ENCODE measurements around the gene PSMD5.
A peak's percentile ranks its signal among the peaks of the same experiment; 100 is the strongest.

The PSMD5 gene

GRCh38 chr9:120854596-120855327 lies 12.0 kb upstream of the PSMD5 start:
- no peak for DNase-seq

GRCh38 chr9:120853198-120853597 lies 10.5 kb upstream of the PSMD5 start:
- DNase-seq: no peak

GRCh38 chr9:120852240-120853010 lies 9.7 kb upstream of the PSMD5 start:
- no peak for DNase-seq

GRCh38 chr9:120851449-120851848 lies 8.7 kb upstream of the PSMD5 start:
- DNase-seq: no peak

DNA sequence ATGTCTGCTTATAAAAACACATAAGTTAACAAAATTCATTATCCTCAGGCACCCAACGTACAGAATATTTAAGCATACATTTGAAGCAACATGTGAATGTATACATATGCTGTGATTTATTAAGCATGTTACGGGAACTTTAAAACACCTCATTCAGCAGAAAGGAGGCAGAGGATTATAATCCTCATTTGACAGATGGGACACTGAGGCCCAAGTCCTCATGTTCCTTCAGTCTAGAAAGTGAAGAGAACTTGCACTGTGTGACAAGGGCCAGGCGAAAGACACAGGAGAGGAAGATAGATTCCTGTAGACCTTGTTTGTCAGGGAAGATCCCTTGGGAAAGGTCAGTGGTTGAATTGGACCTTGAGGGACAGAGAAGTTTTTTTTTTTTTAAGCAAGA lies 7.6 kb upstream of the PSMD5 start:
- no peak for DNase-seq

DNA sequence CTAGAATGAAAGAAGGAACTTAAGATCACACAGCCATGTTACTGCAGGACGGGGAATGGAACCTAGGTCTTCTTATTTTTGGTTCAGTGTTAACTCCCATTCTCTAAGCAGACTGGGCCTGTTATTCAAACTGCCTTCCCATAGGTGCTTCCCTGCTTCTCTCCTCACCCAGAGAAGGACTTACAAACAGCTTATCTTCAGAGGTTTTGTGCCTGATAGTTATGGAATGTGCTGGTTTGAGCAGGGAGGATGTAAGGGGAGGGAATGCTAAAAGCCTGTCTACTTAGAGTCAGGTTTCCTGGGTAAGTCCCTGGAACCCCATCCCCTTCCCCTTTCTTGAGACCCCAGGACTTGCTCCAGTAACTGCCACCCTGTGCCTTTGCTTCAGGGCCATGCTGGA lies 4.2 kb upstream of the PSMD5 start:
- DNase-seq: no peak

DNA sequence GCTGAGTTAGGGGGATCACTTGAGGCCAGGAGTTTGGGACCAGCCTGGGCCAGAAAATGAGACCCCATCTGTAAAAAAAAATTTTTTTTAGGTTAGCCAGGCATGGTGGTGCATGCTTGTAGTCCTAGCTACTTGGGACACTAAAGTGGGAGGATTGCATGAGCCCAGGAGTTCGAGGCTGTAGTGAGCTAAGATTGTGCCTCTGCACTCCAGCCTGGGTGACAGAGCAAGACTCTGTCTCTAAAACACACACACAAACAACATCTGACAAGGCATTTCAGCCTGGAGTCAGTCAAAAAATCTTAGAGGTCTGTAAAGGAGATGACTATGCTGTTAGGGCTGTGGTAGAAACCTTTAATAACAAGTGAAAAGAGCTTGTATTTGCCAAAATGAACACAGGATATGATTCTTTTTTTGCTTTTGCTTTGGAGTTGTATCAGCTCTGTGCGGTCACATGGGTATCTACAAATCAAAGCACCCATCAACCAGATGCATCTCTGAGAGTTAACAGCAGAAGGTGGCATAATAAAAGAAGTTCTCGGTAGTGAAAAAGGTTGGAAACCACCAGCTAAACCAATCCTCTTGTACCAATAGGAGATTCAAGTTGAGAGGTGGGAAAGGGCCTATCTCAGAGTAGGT lies 3.6 kb upstream of the PSMD5 start:
- no peak for DNase-seq

GRCh38 chr9:120845255-120845654 lies 2.5 kb upstream of the PSMD5 start:
- DNase-seq: no peak

- DNase-seq: no peak
Observed at GRCh38 chr9:120841930-120842684, 615 bp downstream of the PSMD5 start.

- DNase-seq: no peak
Observed at GRCh38 chr9:120839146-120839545, 3.6 kb downstream of the PSMD5 start.

DNA sequence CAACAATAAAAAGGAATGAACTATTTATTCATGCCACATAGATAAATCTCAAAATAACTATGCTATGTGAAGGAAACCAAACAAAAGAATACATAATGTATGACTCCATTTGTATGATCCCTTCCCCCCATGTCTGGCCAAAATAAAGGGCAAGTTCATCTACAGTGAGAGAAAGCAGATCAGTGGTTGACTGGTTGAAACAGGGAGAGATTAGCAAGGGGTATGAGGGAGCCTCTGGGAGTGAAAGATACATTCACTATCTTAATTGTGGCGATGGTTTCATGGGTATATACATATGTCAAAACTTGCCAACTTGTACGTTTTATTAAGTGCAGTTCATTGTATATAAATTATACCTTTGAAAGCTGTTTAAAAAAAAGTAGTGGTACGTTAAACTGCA lies 4.8 kb downstream of the PSMD5 start:
- DNase-seq: peak; percentile 70

- no peak for DNase-seq
Observed at GRCh38 chr9:120833325-120833724, 9.4 kb downstream of the PSMD5 start.

- no peak for DNase-seq
Observed at GRCh38 chr9:120832807-120833206, 9.9 kb downstream of the PSMD5 start.

DNA sequence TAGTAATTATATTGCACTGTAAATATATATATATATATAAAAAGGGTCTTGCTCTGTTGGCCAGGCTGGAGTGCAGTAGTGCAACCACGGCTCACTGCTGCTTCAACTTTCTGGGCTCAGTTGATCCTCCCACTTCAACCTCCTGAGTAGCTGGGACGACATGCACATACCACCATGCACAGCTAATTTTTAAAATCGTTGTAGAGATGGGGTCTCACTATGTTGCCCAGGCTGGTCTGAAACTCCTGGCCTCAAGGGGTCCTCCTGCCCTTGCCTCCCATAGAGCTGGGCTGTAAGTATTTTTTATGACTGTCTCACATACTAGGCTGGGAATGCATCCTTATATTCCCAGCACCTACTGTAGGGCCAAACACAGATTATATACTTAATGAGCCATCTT lies 11.9 kb downstream of the PSMD5 start:
- no peak for DNase-seq

DNA sequence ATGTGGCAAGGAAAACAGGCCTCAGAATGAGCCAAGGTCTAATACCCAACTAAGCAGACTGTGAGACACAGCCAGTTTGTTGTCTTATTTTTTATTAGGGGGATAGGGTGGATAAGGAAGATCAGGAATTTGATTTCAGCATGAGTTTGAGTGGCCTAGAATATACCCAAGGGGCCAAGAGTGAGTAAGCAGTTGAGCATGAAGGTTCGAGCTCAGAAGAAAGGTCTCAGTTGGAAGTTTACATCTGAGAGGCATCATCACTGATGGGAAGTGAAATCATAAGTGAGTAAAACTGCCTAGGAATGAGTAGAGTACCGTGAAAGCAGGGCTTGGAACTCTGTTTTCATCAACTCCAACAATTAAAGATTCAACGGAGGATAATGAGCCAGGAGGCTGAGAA lies 12.6 kb downstream of the PSMD5 start:
- no peak for DNase-seq

DNA sequence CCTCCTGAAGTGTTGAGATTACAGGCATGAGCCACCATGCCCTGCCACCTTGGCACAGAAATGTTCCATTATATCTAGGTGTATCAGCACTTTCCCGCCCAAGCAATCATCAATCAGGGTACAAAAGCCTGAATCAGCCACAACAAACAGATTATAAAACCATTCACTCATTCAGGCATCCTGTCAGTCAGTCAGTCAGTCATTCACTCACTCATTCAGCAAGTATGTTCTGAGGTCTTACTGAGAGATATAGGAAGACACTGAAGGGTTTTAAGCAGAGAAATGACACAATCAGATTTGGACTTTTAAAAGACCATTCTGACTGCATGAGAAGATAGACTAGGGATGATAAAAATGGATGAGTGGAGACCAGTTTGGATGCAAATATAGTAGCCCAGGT lies 13.1 kb downstream of the PSMD5 start:
- no peak for DNase-seq

GRCh38 chr9:120820095-120820494 lies 22.6 kb downstream of the PSMD5 start:
- no peak for DNase-seq

- DNase-seq: no peak
Observed at GRCh38 chr9:120818595-120818994, 24.1 kb downstream of the PSMD5 start.

DNA sequence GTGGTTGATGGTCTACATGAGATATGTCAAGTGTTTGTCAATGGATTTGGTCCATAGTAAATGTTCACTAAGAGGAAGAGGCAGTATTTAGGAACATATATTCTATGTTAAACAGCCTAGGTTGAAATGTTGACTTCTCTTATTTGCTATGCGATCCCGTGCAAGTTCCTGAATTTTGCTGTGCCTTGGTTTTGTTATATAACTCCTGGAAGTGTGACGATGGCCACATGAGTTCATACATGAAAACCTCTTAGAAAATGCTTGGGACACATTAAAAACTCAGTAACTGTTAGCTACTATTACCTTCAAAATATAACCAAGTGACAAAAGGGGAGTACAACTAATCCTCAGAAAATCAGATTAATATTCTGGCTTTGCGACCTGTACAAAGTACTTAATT lies 27.6 kb downstream of the PSMD5 start:
- DNase-seq: no peak

DNA sequence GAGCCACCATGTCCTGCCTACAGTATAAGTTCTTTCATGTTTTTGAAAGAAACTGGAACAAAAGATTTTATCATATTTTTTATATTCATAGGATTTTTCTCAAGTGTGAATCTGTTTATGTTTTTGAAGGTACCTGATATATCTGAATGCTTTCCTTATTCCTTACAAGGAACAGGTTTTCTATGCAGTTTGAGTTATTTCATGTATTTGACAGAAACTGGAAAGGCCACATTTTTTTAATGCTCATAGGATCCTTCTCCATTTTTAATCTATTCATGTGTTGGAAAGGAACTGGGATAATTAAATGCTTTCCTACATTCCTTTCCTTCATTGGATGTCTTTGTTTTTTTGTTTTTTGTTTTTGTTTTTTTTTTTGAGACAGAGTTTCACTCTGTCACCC lies 33.8 kb downstream of the PSMD5 start:
- DNase-seq: no peak

GRCh38 chr9:120807607-120808379 lies 34.9 kb downstream of the PSMD5 start:
- no peak for DNase-seq

- peak; percentile 52 for DNase-seq
Observed at GRCh38 chr9:120804784-120805363, 37.8 kb downstream of the PSMD5 start.
